ENCODE measurements around the gene TMEM184A. TPM values are rescaled to one million over a fixed set of nuclear protein-coding genes. Genes with fewer than 3 reads are reported as not detected.
A peak's percentile ranks its signal among the peaks of the same experiment; 100 is the strongest.
"Not testable (repeated sequence)": the region's sequence is repeated elsewhere in the genome, so short reads cannot be mapped to it uniquely, and the experiment has no call there.

TMEM184A gene
- total RNA-seq, 4 donors from 2014 or later = 55.0 to 234 (median 112) TPM

DNA sequence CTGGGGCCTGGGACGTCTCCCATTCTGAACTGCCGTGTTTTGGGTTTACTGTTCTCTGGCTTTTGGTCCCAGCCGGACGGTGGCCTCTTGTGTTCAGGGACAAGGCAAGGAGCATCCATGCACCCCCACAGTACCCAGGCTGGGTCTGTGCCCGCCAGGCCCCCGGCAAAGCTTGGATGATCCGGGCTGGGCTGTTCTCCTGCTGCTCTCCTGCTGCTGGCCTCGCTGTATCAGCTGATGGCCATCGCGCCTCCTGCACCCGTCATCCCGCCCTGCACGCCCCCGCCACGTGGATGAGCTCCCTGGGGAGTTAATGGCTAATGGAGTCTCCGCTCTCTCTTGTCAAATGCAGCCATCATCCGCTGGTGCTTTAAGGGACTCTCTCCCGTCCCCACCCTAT lies 28.7 kb upstream of the TMEM184A start:
- no peaks in the 10 kb centered on the region for H3K36me3 ChIP-seq
- TF ChIP-seq EP300 (IDR thresholded peaks at IDR 0.05) (no peak), POLR2AphosphoS5 (IDR thresholded peaks at IDR 0.05) (no peak), POLR2A (IDR thresholded peaks at IDR 0.05) (no peak)
- TF ChIP-seq, protein P1, sequence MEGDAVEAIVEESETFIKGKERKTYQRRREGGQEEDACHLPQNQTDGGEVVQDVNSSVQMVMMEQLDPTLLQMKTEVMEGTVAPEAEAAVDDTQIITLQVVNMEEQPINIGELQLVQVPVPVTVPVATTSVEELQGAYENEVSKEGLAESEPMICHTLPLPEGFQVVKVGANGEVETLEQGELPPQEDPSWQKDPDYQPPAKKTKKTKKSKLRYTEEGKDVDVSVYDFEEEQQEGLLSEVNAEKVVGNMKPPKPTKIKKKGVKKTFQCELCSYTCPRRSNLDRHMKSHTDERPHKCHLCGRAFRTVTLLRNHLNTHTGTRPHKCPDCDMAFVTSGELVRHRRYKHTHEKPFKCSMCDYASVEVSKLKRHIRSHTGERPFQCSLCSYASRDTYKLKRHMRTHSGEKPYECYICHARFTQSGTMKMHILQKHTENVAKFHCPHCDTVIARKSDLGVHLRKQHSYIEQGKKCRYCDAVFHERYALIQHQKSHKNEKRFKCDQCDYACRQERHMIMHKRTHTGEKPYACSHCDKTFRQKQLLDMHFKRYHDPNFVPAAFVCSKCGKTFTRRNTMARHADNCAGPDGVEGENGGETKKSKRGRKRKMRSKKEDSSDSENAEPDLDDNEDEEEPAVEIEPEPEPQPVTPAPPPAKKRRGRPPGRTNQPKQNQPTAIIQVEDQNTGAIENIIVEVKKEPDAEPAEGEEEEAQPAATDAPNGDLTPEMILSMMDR (IDR thresholded peaks at IDR 0.05) = no peak
- no peak overlapping the region for H3K4me3 ChIP-seq
- peaks cover 3% of the 10 kb centered on the region for H3K4me1 ChIP-seq
- no peaks in the 10 kb centered on the region for H3K9me3 ChIP-seq
- DNase-seq (ENCODE audit: low spot score in 2 of 2) = no peak
- 94% methylated on average over 9 of the region's 18 CpGs for WGBS
- no peak overlapping the region for H3K27ac ChIP-seq
- peaks cover 34% of the 10 kb centered on the region for H3K27me3 ChIP-seq

DNA sequence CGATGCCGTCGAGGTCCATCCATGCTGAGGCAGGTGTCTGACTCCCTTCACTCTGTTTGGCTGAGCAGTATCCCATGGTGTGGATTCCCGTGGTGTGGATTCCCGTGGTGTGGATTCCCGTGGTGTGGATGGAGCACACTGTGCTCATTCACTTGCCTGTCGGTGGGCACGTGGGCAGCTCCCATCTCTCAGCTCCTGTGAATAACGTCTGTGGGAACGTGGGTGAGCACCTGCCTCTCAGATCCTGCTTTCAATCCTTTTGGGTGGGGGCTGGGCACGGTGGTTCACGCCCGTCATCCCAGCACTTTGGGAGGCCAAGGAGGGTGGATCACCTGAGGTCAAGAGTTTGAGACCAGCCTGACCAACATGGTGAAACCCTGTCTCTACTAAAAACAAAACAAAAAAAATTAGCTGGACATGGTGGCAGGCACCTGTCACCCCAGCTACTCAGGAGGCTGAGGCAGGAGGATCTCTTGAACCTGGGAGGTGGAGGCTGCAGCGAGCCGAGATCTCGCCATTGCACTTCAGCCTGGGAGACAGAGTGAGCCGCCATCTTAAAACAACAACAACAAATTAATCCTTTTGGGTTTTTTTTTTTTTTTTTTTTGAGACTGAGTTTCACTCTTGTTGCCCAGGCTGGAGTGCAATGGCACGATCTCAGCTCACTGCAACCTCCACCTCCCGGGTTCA lies 27.4 kb upstream of the TMEM184A start:
- not testable (repeated sequence) for H3K36me3 ChIP-seq; H3K27ac ChIP-seq; H3K9me3 ChIP-seq; H3K4me3 ChIP-seq; H3K4me1 ChIP-seq; DNase-seq (ENCODE audit: low spot score in 2 of 2)
- 90% methylated on average over 15 of the region's 19 CpGs for WGBS
- H3K27me3 ChIP-seq = peaks cover 22% of the 10 kb centered on the region

DNA sequence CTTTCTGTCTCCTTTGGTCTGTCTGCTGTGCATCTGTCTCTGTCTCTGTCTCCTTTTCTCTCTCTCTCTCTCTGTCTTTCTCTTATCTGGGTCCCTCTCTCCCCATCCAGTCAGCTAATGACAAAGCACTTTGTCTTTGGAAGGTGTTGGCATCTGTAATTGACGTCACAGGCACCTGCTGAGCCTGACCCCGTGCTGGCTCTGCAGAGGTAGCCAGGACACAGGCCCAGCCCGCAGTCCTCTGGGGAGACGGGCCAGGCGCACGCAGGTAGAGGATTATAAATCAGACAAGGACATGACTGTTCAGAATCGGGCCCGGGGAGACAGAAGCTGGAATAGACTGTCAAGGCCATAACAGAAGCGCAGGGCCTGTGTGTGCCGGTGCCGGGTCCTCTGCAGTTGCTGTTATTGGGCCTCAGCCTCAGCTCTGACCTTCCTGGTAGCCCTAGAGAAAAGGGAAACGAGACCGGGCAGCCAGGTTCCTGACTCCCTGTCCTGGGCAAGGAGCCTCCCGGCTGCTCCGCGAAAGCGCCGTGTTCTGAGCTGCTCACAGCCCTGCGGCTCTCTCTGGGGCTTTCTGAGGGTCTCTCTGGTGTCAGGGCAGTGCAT lies 24.5 kb upstream of the TMEM184A start:
- no peak for TF ChIP-seq POLR2A (IDR thresholded peaks at IDR 0.05)
- TF ChIP-seq EP300 (IDR thresholded peaks at IDR 0.05) = no peak
- TF ChIP-seq, protein P1 (IDR thresholded peaks at IDR 0.05) = no peak
- TF ChIP-seq POLR2AphosphoS5 (IDR thresholded peaks at IDR 0.05) = no peak
- Histone ChIP-seq H3K36me3 (no peaks in the 10 kb centered on the region), H3K27ac (no peak overlapping the region), H3K27me3 (no peaks in the 10 kb centered on the region), H3K4me3 (no peak overlapping the region), H3K9me3 (no peaks in the 10 kb centered on the region), H3K4me1 (peaks cover 9% of the 10 kb centered on the region)
- 86% methylated on average over 14 of the region's 19 CpGs for WGBS
- DNase-seq (ENCODE audit: low spot score in 2 of 2) = no peak

DNA sequence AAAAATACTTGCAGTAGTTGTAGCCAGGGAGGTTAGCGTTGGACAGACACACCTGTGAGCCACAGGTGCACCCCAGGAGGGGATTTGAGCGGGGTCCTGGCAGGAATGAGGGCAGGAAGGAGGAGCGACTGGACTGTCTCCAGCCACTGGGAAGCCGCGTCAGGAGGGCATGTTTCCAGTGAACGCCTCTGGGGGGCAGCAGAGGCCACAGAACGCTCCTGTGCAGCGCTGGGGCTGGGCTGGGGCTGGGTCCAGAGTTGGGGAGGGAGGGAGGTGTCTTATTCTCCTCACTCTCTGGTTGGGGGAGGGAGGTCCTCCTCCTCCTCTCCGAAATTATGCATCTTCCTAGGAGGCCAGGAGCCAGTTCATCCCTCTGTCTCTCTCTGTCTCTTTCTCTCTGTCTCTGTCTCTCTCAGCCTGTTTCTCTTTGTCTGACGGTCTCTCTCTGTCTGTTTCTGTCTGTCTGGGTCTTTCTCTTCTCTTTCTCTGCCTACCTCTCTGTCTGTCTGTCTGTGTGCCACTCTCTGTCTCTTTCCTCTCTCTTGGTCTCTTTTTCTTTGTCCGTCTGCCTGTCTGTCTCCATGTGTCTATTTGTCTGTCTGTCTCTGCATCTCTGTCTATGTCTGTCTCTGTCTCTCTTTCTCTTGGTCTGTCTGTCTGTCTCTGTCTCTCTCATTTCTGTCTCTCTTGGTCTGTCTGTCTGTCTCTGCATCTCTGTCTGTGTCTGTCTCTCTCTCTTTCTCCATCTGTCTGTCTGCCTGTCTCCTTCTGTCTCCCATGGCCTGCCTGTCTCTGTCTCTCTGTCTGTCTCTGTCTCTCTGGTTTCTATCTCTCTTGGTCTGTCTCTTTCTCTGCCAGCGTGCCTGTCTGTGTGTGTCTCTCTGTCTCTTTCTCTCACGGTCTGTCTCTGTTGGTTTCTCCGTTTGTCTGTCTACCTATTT lies 23.7 kb upstream of the TMEM184A start:
- TF ChIP-seq, protein P1 (IDR thresholded peaks at IDR 0.05) = peak; percentile 60 to 82
- no peak for TF ChIP-seq POLR2A (IDR thresholded peaks at IDR 0.05)
- no peak for TF ChIP-seq POLR2AphosphoS5 (IDR thresholded peaks at IDR 0.05)
- TF ChIP-seq EP300 (IDR thresholded peaks at IDR 0.05) = no peak
- Histone ChIP-seq H3K36me3 (no peaks in the 10 kb centered on the region), H3K27ac (no peak overlapping the region), H3K9me3 (no peaks in the 10 kb centered on the region), H3K4me1 (peaks cover 9% of the 10 kb centered on the region), H3K4me3 (no peak overlapping the region), H3K27me3 (no peaks in the 10 kb centered on the region)
- DNase-seq (ENCODE audit: low spot score in 2 of 2) = peak in 1 of 2 donors; percentile 76
- 30% methylated on average over 13 of the region's 14 CpGs for WGBS

DNA sequence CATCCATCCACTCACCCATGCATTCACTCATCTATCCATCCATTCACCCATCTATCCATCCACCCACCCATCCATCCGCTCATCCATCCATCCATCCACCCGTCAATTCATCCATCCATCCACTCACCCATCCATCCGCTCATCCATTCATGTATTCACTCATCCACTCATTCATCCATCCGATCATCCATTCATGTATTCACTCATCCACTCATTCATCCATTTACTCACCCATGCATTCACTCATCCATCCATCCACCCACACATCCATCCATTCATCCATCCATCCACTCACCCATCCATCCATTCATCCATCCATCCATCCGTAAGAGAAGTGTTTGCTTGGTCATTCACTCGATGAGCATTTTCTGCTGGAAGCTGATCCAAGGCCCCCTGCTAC lies 22.5 kb upstream of the TMEM184A start:
- Histone ChIP-seq H3K4me1 (peaks cover 9% of the 10 kb centered on the region), H3K27me3 (no peaks in the 10 kb centered on the region), H3K4me3 (no peak overlapping the region), H3K36me3 (no peaks in the 10 kb centered on the region), H3K27ac (no peak overlapping the region), H3K9me3 (no peaks in the 10 kb centered on the region)
- TF ChIP-seq POLR2AphosphoS5 (IDR thresholded peaks at IDR 0.05) (no peak), EP300 (IDR thresholded peaks at IDR 0.05) (no peak), POLR2A (IDR thresholded peaks at IDR 0.05) (no peak)
- TF ChIP-seq, protein P1 (IDR thresholded peaks at IDR 0.05) = no peak
- DNase-seq (ENCODE audit: low spot score in 2 of 2) = no peak
- 94% methylated on average over 6 of the region's 6 CpGs for WGBS
